NCI-H69 (cell line): ENCODE data around the gene CIBAR2.

ENCODE experiments used
- DNase-seq: peaks from one replicate; lab custom pipeline; 2025; lab: John Stamatoyannopoulos, UW

The CIBAR2 gene

DNA sequence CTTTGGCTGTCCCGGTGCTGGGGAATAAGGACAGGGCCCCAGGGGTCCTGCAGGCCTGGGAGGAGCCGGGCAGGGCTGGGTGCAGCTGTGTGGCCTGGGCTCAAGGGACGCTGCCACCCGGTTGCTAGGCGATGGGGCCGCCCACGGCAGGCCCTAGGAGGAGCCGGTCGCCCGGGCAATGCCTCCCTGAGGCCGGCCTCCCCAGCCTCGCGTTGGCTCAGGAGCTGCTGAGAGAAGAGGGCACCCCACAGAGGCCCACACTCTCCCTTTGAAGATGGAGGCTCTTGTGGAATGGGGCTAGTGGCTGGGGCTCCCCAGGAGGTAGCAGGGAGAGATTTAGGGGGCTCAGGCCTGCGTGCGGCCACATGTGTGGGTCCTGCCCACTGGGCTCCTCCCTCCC is at the start of gene CIBAR2:
TSS of gene CIBAR2 (minus strand) at position 109 of the 400 bp plus-strand sequence. CDS start 120 bp downstream, outside the sequence.
- DNase-seq, result peak; percentile 87

DNA sequence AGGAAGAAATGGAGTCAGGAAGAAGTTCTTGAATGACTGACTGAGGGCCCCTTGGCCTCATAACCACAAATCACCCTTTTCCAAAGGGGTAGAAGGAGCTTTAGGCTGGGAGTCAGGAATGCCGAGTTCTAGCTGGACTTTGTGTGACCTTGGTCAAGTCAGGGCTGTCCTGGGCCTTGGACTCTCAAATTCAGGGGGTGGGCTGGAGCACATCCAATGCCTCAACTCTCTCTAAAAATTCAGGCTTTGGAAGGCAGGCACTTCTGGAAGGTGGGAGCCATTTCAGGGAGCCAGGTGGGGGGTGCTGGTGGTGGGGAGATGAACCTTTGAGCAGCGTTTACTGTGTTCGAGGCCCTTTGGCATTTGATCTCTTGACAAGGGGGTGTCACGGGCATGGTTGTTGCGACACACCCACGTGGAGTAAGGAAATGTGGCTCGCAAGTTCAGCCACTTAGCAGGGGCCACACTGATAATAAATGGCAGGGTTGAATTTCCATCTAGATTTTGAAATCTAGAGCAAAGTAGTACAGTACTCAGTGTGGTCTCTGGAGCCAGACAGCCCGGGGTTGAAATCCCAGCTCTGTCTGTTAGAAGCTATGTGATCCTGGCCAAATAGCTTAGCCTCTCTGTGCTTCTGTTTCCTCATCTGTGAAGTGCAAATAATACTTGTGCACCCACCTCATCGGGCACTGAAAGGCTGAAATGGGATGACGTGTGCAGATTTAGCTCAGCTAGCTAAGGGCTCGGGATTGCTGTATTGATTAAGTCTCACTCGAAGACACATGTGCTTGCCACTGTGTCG is 47.1 kb upstream of the CIBAR2 start:
- DNase-seq, result no peak

DNA sequence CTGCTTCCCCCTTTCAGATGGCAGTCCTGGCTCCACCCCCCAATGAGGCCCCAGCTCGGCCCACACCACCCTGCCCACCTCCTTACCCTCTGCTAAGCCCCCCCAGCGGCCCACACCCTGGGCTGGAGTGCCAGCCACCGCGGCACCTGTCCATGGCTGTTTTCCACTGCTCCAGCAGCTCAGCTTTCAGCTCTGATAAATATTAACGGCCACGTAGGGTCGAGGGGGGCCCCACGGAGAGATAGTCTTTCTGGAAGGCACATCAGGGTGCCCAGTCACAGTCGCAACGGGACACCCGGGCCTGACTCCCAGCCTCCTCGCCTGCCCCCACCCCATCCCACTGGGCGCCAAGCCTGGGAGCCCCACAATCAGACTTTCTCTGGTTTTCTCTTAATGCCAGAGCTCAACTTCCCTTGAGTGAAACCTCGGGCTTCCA is 46.5 kb upstream of the CIBAR2 start:
- DNase-seq, result no peak

DNA sequence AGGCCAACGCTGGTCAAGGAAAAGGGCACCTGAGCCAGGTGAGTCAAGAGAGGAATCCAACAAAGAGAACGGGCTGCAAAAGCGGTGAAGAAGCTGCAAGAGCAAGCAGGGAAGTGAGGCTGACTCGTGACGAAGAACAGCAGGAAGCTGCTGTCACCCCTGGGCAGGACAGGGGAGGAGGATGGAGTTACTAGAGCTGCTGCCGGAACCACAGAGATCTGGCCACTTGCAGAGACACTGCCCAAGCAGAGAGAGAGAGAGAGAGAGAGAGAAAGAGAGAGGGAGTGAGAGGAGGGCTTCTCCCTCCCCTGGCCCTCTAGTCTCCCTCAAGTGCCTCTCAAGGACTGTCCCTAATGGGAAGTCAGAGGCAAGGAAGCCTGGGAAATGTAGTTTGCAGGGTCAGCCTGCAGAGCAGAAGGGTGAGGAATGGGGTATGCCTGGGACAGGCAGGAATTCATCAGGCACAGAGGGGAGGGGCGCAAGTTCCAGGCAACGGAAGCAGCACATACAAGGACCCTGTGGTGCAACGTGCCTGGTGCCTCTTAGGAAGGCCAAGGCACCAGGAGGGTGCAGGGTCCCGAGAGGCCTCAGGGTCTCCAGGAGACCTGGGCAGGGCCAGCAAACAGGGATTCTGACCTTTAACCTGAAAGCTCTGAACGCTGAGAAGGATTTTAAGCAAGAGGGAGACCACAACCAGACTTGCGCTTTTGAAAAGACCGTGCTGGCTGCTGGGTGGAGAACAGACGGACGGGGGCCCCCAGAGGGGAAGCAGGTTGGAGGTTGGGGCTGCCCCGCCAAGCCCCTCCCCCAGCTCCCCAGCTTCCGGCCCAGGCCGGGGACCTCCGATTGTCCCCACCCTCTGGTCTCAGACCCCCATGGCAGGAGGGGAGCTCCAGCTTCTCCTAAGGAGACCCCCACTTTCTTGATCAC is 45.8 kb upstream of the CIBAR2 start:
- DNase-seq, result peak; percentile 61

DNA sequence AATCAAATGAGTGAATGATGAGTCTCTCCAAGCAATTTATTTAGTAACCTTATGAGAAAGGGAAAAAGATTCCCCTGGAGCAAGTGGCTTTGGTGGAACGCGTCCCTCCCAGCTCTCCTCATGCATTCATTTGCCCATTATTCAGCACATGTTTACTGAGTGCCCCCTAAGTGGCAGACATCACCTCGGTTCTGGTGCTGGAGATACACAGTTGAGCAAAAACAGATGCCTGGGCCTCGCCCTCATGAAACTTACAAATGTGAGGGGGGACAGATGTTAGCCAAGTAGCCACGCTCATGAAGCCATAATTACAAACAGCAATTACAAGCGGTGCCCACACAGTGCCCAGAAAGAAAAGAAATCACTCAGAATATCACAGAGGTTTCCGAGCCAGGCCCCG is 45.1 kb upstream of the CIBAR2 start:
- DNase-seq, result peak; percentile 52

DNA sequence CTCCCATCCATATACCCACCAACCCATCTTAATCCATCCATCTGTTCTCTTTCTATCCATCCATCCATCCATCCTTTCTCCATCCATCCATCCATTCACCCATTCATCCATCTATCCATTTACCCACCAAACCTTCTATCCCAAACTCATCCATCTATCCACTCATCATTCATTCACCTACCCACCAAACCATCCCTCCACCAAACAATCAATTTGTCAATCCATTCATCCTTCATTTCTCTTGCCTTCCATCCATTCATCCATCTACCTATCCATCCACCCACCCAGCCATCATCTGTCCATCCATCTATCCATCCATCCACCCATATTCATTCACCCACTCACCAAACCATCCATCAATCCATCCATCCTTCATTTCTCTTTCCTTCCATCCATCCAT is 44.6 kb upstream of the CIBAR2 start:
- DNase-seq, result no peak

DNA sequence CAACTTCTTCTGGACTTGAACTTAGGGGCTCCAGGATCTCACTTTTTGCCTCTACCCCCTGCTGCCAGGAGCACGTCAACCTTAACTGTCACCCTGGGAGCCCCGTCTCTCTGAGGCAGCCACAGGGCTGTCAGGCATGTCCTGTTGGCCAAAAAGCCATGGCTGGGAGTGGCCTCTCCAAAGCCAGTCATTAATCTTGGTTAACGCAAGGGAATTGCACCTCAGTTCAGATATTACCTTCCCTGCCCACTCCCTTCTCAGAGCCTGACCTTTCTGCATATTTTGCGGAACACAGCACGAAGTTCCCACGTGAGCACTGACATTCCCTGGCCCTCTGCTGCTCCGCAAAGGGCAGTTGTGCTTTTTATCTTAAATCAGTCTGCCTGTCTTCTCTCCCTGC is 44.2 kb upstream of the CIBAR2 start:
- DNase-seq, result no peak

DNA sequence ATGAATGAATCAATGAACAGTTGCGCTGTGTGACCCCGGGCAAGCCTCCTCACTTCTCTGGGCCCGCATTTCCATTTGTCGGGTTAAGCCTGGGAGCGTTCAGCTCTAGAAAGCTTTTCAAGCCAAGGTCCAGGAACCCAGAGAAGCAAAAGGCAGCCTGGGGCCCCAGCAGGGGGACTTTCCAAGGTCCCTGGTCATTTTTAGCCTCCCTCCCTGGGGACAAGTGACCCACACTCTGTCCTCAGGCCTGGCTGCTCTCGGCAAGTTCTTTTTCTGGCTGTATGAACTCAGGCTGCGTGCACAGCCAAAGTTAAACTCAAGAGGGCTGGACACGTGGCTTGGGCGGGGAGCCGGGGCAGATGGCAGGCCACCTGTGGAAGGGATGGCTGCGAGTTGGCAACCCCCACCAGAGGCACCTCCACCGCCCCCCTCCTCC is 41.4 kb upstream of the CIBAR2 start:
- DNase-seq, result peak; percentile 84

DNA sequence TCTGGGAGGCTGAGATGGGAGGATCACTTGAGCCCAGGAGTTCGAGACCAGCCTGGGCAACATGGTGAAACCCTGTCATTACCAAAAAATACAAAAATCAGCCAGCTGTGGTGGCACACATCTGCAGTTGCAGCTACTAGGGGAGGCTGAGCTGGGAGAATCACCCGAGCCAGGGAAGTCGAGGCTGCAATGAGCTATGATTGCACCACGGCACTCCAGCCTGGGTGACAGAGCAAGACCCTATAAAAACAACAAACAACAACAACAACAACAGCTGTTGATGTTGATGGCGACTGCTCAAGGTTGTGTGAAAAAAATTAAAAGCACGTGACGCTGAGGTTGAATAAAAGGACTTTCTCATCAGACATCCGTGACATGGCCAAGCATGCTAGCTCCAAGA is 40.8 kb upstream of the CIBAR2 start:
- DNase-seq, result no peak

DNA sequence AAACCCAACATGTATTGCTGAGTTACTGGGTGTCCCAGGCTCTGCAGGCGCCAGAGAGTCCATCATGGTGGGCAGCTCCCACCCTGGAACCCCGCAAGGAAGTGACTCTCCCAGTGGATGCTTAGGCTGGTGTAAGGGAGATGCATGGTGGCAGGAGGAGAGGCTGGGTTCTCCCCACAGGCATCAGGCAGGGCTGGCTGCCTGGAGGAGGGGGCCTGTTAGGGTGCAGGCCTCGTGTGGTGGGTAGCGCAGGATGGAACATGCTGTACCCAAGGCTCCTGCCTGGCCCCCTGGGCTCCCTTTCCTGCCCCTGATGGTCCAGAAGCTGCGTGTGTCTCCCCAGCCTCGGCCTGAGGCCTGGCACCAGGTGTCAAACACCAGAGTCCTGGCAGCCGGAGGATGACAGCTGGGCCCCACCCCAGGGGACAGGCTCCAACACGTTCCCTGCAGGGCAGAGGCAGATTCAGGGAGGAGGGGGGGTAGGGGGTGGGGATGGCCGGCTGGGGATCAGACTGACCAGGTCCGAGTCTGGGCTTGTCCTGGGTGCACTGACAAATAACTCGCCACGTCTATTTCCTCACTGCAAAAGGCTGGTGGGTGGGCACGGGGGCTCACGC is 40.2 kb upstream of the CIBAR2 start:
- peak; percentile 90 for DNase-seq

DNA sequence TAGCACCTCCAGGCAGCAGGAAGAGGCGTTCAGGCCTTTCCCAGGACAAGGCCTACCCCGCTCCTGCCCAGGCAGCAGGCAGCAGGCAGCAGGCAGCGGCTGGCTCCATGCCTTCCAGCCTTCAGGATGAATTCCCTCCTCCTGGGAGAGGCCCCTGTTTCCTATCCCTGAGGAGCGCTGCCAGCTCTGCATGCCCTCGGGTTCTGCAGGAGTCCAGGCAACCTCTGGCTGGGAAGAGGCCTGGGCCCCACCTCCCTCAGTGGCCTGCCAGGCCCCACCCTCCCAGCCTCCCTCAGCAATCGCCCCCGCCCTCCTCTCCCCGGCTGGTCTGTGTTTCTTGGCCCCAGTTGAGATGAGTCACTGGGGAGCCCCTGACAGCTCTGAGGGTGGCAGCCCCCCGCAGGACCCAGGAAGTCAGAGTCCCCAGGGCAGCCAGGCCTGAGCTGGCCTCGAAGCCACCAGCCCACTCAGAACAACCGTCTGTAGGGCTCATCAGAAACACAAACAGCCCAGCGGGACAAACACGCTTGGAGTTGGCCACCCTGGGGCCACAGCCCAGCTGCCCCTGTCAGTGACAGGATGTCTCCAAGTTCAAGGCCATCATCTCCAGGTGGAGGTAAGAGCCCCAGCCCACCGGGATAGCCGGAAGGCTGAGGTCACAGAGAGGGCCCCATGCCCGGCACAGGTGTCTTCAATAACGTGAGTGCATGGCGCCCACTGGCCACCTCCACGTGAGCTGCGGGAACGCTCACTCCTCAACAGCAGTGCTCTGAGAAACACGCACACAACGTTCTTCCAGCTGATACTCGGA is 39.5 kb upstream of the CIBAR2 start:
- peak; percentile 92 for DNase-seq

DNA sequence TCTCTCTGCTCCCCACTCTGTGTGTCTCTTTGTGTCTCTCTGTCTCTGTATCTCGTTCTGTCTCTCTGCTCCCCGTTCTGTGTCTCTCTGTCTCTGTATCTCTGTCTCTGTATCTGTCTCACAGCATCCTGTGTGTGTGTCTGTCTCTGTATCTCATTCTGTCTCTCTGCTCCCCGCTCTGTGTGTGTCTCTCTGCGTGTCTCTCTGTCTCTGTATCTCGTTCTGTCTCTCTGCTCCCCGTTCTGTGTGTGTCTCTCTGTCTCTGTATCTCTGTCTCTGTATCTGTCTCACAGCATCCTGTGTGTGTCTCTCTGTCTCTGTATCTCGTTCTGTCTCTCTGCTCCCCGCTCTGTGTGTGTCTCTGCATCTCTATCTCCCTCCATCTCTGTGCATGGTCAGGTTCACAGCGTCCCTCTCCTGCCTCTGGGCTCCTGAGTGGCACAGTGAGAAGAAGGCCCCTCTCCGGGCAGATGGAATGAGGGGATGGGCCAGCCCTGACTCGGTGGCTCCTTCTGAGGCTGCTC is 38.9 kb upstream of the CIBAR2 start:
- no peak for DNase-seq

DNA sequence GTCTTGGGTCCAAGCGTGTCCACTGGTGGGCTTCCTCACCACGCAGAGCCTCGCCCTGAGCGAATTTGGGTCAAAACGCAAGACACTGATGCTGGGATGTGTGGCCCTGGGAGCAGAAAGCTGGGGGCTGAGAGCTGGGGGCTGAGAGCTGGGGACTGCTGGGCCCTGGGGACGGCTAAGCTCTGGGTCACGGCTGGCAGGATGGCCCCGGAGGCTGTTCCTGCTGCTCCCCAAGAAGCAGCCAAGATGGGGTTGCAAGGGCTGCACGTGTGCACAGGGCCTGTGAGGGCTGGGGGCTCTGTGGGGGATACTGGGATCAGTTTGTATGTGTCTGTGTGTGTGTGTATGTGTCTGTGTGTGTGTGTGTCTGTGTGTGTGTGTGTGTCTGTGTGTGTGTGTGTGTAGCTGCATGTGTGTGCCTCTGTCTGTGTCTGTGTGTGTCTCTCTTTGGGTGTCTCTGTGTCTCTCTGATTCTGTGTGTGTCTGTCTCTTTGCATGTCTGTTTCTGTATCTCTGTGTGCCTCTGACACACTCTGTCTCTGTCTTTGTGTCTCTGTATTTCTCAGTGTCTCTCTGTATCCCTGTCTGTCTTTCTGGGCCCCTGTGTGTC is 38.2 kb upstream of the CIBAR2 start:
- no peak for DNase-seq

DNA sequence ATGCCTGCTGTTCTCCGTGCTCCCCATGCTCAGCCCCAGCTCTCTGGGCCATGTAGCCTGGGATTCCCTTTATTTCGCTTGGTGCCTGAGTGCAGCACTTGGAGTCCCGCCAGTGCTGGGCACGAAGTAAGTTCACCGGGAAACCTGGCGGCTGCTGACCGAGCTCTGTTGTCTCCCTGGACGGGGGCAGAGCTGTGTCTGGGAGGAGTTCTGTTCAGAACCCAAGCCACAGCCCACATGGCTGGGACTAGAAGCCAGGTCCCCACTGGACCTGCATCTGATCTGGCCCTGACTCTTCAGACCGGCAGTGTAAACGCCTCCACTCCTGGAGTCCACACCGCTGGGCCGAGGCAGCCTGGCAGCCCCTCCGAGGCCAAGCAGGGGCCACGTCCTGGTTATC is 37.5 kb upstream of the CIBAR2 start:
- peak; percentile 5 for DNase-seq

DNA sequence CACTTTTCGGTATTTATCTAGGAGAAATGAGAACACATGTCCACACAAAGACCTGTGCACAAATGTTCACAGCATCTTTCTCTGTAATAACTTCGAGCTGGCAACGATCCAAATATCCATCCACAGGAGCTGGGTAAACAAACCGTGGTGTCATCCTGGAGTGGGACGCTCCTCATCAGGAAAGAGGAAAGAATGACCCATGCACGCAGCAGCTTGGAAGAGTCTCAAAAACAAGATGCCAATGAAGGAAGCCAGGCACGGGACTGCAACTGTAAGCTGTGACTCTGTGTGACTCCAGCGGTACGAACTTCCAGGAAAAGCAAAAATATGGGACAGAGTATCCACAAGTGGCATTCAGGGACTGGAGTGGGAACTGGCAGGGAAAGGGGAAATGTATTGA is 36.7 kb upstream of the CIBAR2 start:
- DNase-seq, result peak; percentile 72

DNA sequence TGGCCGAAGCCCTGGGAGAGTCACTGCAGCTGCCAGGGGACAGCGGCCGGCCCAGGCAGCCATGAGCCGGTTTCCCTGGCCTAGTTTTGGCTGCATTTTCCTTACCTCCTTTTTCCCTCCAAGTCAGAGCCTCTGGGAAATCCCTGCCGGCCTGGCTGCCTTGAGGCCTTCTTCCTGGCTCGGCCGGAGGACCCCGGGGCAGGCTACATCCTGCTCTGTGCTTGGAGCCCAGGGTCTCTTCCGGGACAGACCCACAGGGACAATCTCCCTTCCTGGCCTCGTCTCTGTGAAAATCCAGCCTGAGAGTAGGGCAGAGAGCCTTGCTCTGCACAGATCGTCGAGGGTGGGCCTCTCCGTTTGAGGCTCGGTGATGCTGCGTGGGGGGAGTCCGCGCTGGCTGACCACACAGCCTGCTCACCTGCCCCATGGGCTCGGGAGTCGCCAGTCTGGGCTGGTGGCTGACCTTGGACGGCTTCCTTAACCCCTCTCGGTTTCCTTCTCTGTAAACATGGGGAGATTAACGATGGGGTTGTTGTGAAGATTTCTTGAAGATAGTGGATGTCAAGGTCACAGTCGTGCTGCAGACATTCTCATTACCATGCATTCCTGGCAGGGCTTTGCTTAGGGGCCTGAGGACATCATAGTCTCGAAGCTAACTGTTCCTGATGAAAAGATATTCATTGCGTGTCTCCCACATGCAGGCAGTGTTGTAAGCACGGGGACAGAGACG is 34.8 kb upstream of the CIBAR2 start:
- no peak for DNase-seq

DNA sequence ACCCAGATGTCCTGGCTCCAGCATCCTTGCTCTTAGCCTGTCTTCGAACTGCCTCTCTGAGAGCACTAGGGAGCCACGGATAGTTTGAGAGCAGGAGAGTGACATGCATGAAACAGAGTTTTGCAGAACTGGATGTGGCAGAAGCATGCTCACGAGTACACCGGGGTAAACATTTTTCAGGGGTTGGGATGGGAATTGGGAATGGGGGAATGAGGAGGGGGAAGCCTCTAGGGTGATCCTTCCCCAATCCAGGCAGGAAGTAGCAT is 34.2 kb upstream of the CIBAR2 start:
- DNase-seq, result no peak

DNA sequence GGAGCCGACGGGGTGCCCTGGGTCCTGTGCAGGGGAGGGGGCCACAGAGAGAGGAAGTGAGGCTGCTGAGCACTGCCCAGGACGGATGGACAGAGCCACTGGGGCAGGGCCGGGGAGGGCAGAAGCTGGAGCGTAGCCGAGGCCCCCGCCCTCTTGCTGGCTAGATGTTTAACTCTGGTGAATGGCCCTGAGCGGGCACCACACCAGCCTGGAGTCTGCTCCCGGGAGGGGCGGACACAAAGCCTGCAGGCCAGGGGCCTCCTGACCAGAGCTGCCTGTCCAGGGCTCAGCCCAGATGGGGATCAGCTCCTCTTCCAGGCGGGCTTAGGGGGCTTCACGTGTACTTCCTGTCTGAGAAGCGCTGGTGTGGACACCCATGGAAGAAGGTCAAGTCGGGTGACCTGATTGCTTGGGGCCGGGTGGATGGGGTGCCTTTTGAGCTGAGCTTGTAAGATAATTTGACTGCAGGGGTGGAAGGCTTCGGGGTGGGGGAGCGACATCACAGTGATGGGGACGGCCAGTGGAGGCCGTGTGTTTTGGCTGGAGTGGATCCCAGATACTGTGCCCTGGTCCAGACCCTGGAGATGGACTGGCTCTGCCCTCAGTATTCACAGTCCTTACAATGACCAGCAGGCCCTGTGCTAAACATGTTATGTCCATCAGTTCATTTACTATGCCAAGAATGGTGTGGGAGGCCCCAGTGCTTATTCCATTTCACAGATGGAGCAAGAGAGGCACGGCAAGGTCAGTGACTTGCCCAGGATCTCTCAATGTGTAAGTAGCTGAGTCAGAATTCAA is 33.7 kb upstream of the CIBAR2 start:
- no peak for DNase-seq

DNA sequence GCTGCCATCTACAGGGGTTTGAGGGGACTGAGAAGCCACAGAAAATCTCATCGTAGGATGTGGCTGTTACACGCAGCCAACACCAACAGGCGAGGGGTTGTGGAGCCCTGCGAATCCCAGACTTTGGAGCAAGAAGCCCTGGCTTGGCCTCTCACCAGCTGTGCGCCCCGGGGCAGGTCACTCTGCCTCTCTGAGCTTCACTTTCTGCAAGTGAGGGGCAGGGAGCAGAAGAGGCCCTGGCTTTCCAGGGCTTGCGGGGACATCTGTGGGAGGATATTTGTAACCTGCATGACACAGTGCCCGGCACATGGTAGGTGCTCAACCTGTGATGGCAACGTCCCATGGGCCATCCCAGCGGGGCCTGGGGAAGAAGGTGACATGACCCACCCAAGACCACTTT is 32.9 kb upstream of the CIBAR2 start:
- DNase-seq, result no peak
